H1 (cell line): ENCODE results near the gene PLCB2. TPM values are rescaled to one million over a fixed set of nuclear protein-coding genes. Genes with fewer than 3 reads are reported as not detected.

Experiments
- CTCF ChIA-PET: fragments of 300-600 bp; sonication (Branson Sonifier 250); formaldehyde crosslinking; loops from one replicate; lab custom pipeline; 2021; ENCODE audit not compliant: partially characterized antibody; lab: Charles Lee
- POLR2A ChIA-PET: fragments of 300-600 bp; sonication (Branson Sonifier 250); formaldehyde crosslinking; loops from one replicate; lab custom pipeline; 2021; ENCODE audit warnings: inconsistent platforms; ENCODE audit not compliant: partially characterized antibody; lab: Charles Lee
- DNase-seq, 2 experiments: peaks; one replicate each; pipeline versions ENCODE4 v3.0.0 to v3.0.0-alpha.2; 2010 to 2022; ENCODE audit warnings: low spot score in 2 of 2, low read depth in 1 of 2, mixed read lengths in 1 of 2
- FAIRE-seq: peaks from 2 replicates; lab custom pipeline; 2011; peaks lifted over from hg19 to GRCh38; lab: Jason Lieb, UNC
- H2AFZ ChIP-seq: 2 replicates; pipeline ENCODE4 v1.8.1; 2012; ENCODE audit warnings: low read length, inconsistent platforms
- H2AK5ac ChIP-seq: 2 replicates; pipeline ENCODE4 v1.6.1; 2013; ENCODE audit warnings: low read depth, low read length
- H2BK120ac ChIP-seq: replicated peaks from 2 replicates; pipeline ENCODE3; 2013; ENCODE audit warnings: low read depth, low read length, inconsistent platforms
- H2BK12ac ChIP-seq: 2 replicates; pipeline ENCODE4 v1.6.1; 2013; ENCODE audit warnings: low read depth, low read length
- H2BK15ac ChIP-seq: 2 replicates; pipeline ENCODE4 v1.6.1; 2013; ENCODE audit warnings: low read length
- H2BK20ac ChIP-seq: 2 replicates; pipeline ENCODE4 v1.6.1; 2013; ENCODE audit warnings: low read length
- H2BK5ac ChIP-seq: 2 replicates; pipeline ENCODE4 v1.6.1; 2013; ENCODE audit warnings: low read depth, low read length
- H3K14ac ChIP-seq: 2 replicates; pipeline ENCODE4 v1.6.1; 2013; ENCODE audit warnings: inconsistent platforms; ENCODE audit not compliant: insufficient read length
- H3K18ac ChIP-seq: 2 replicates; pipeline ENCODE4 v1.6.1; 2013; ENCODE audit warnings: low read length; ENCODE audit errors: extremely low read depth
- H3K23ac ChIP-seq: 2 replicates; pipeline ENCODE4 v1.6.1; 2013; ENCODE audit warnings: inconsistent platforms; ENCODE audit not compliant: insufficient read length
- H3K23me2 ChIP-seq: 2 replicates; pipeline ENCODE4 v1.6.1; 2013; ENCODE audit warnings: low read depth, low read length
- H3K27ac ChIP-seq: 2 replicates; pipeline ENCODE4 v1.6.1; 2011; ENCODE audit warnings: low read depth, low read length, inconsistent platforms
- H3K27me3 ChIP-seq, 4 experiments: replicated peaks in 1 of 4; 1 replicate in 1 of 4; 2 replicates in 3 of 4; pipeline versions ENCODE4 v1.6.1 to v1.8.1; 2011 to 2013; ENCODE audit warnings: low read length in 3 of 4, mild to moderate bottlenecking in 3 of 4, inconsistent platforms in 2 of 4, mixed read lengths in 2 of 4, moderate library complexity in 1 of 4; ENCODE audit not compliant: control insufficient read depth in 3 of 4, insufficient read depth in 3 of 4; ENCODE audit errors: extremely low read depth in 1 of 4
- H3K36me3 ChIP-seq, 4 experiments: 2 replicates each; pipeline versions ENCODE4 v1.6.1 to v1.8.1; 2011 to 2013; ENCODE audit warnings: mild to moderate bottlenecking in 4 of 4, low read length in 3 of 4, moderate library complexity in 2 of 4, control low read depth in 1 of 4, inconsistent platforms in 1 of 4; ENCODE audit not compliant: insufficient read depth in 4 of 4, control insufficient read depth in 2 of 4
- H3K4ac ChIP-seq: replicated peaks from 2 replicates; pipeline ENCODE3; 2013; ENCODE audit warnings: low read length, low read depth, mixed read lengths, inconsistent platforms; ENCODE audit not compliant: insufficient read length
- H3K4me1 ChIP-seq, 4 experiments: replicated peaks in 1 of 4; 1 replicate in 1 of 4; 2 replicates in 3 of 4; pipeline versions ENCODE4 v1.6.1 to v1.8.1; 2011 to 2013; ENCODE audit warnings: low read length in 3 of 4, inconsistent platforms in 2 of 4, mixed read lengths in 1 of 4; ENCODE audit not compliant: insufficient read depth in 4 of 4, control insufficient read depth in 3 of 4
- H3K4me2 ChIP-seq, 2 experiments: 2 replicates each; pipeline versions ENCODE4 v1.6.1 to v1.8.1; 2011 to 2013; ENCODE audit warnings: low read depth in 2 of 2, low read length in 2 of 2, control low read depth in 1 of 2, inconsistent platforms in 1 of 2, mild to moderate bottlenecking in 1 of 2; ENCODE audit not compliant: insufficient read depth in 1 of 2
- H3K4me3 ChIP-seq, 4 experiments: fragments of 200-600, 300-600 bp in 1 of 4; sonication (generic), shearing (Covaris generic), sonication (Bioruptor Twin) in 1 of 4; 2 replicates each; pipeline versions ENCODE4 v1.5.1 to v1.8.1; 2011 to 2016; ENCODE audit warnings: low read length in 4 of 4, low read depth in 3 of 4, control low read depth in 2 of 4, inconsistent platforms in 2 of 4, mild to moderate bottlenecking in 2 of 4, mixed read lengths in 1 of 4, moderate library complexity in 1 of 4; ENCODE audit not compliant: insufficient read depth in 2 of 4; ENCODE audit errors: extremely low read depth in 1 of 4
- H3K56ac ChIP-seq: replicated peaks from 2 replicates; pipeline ENCODE3; 2013; ENCODE audit warnings: low read depth, mild to moderate bottlenecking, mixed read lengths, low read length, inconsistent platforms; ENCODE audit not compliant: insufficient read length
- H3K79me1 ChIP-seq: 2 replicates; pipeline ENCODE4 v1.6.1; 2013; ENCODE audit warnings: low read depth, low read length, control low read depth
- H3K79me2 ChIP-seq, 2 experiments: 2 replicates each; pipeline versions ENCODE4 v1.6.1 to v1.8.1; 2012 to 2013; ENCODE audit warnings: low read length in 2 of 2, mild to moderate bottlenecking in 2 of 2, inconsistent platforms in 1 of 2; ENCODE audit not compliant: insufficient read depth in 2 of 2, control insufficient read depth in 1 of 2
- H3K9ac ChIP-seq, 4 experiments: replicated peaks in 1 of 4; 1 replicate in 1 of 4; 2 replicates in 3 of 4; pipeline versions ENCODE4 v1.6.1 to v1.8.1; 2011 to 2013; ENCODE audit warnings: low read depth in 3 of 4, low read length in 3 of 4, control low read depth in 2 of 4, mild to moderate bottlenecking in 2 of 4, moderate library complexity in 2 of 4, inconsistent platforms in 1 of 4; ENCODE audit errors: extremely low read depth in 1 of 4
- H3K9me3 ChIP-seq, 2 experiments: 2 replicates each; pipeline versions ENCODE4 v1.6.1 to v1.8.1; 2012 to 2013; ENCODE audit warnings: mild to moderate bottlenecking in 2 of 2, moderate library complexity in 2 of 2, control low read depth in 1 of 2, inconsistent platforms in 1 of 2, low read depth in 1 of 2, low read length in 1 of 2, mixed read lengths in 1 of 2; ENCODE audit not compliant: insufficient read depth in 2 of 2
- H4K20me1 ChIP-seq, 2 experiments: replicated peaks in 1 of 2; 2 replicates each; pipeline versions ENCODE3 to v1.8.1; 2011 to 2013; ENCODE audit warnings: inconsistent platforms in 2 of 2, low read length in 2 of 2, mild to moderate bottlenecking in 1 of 2; ENCODE audit not compliant: insufficient read depth in 2 of 2, control insufficient read depth in 1 of 2
- H4K5ac ChIP-seq: 2 replicates; pipeline ENCODE4 v1.6.1; 2013; ENCODE audit warnings: low read length, low read depth, mixed read lengths, inconsistent platforms; ENCODE audit not compliant: insufficient read length
- H4K8ac ChIP-seq: 2 replicates; pipeline ENCODE4 v1.8.0; 2013; ENCODE audit warnings: mild to moderate bottlenecking, moderate library complexity, low read length, inconsistent platforms; ENCODE audit not compliant: insufficient read depth; ENCODE audit errors: extremely low read depth
- H4K91ac ChIP-seq: replicated peaks from 2 replicates; pipeline ENCODE3; 2013; ENCODE audit warnings: low read length, mixed read lengths, inconsistent platforms; ENCODE audit not compliant: insufficient read length
- RBBP5 ChIP-seq: IDR thresholded peaks from 2 replicates; pipeline ENCODE4 v1.7.1; 2012; ENCODE audit warnings: low read depth, mild to moderate bottlenecking, inconsistent platforms, low read length, moderate library complexity, borderline replicate concordance
- TAF1 ChIP-seq: IDR thresholded peaks from 2 replicates; pipeline ENCODE4 v1.6.1; 2011; ENCODE audit warnings: mild to moderate bottlenecking, low read depth, low read length
- TEAD4 ChIP-seq: IDR thresholded peaks from 2 replicates; pipeline ENCODE4 v1.6.1; 2012; ENCODE audit warnings: low read depth, low read length, inconsistent platforms, mixed read lengths
- WGBS, 2 experiments: shearing (Covaris generic) in 1 of 2; methylation state at CpG; one replicate each; pipeline versions ENCODE4 v1.1.6 to v1.1.7; 2013 to 2015; ENCODE audit warnings: low lambda C conversion rate in 2 of 2, mixed read lengths in 2 of 2, inconsistent platforms in 1 of 2, low coverage in 1 of 2, missing lambda C conversion rate in 1 of 2; ENCODE audit not compliant: insufficient replicate concordance in 2 of 2, insufficient coverage in 1 of 2, insufficient read length in 1 of 2; ENCODE audit errors: extremely low coverage in 1 of 2, missing lambda C conversion rate in 1 of 2; 5-methylcytosine and 5-hydroxymethylcytosine counted together
- polyA plus RNA-seq, 7 experiments: library from polyadenylated mRNA; depleted of rRNA in 3 of 7; stranded (reverse) in 5 of 7; unstranded in 2 of 7; fragments of >200 nt in 5 of 7; fragments of 200-250 nt in 2 of 7; gene quantifications; 1 replicate in 5 of 7; 2 replicates in 1 of 7; 4 replicates in 1 of 7; pipeline versions ENCODE4 v1.2.1 to v1.2.3, GENCODE V29; 2011 to 2013; ENCODE audit warnings: missing spikeins in 2 of 7, mixed read lengths in 2 of 7
- total RNA-seq: library from RNA; stranded (reverse); fragmentation: NEBNext Ultra II Directional; extraction: Animal tissue kit (Norgen Biotek cat#: 25700); gene quantifications from 2 replicates; pipeline ENCODE4 v1.2.1, GENCODE V29; 2021

The PLCB2 gene
- total and polyA plus RNA-seq, 2 of the 8 experiments (the other 6 are each of a cell fraction or from before 2014, with no cell fraction given): 7.2 to 8.4 TPM

DNA sequence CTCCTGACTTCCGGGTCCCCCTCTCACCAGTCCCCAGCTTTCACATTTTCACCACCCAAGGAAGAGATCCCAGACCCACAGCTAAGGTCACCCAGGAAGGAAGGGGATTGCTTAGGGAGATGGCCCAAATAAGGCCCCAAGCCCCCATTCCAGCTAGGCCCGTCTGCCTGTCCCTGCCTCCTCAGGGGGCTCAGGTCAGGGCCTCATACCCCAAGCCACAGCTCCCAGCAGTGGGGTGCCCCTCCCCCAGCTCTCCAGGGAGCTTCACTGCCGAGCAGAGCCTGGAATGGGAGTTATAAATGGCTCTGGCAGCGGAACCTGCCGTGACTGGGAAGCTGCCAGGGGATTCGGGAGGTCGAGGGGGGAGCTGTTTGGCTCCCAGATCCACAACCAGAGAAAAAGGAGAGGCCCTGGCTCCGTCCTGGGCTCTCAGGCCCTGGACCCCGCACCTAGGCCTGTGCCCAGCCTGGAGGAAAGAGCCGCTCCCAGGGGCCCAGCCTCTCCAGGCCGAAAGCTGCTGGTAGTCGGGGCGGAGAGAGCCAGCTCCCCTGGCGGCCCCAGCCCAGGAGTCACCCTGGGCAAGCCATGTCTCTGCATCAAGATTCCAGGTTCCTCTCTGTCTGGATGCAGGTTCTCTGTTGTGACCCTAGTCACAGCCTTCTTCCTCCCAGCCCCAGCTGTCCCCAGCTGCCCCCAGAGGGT lies 32.5 kb upstream of the PLCB2 start:
- DNase-seq (peak in 1 of 2 experiments; percentile 56), FAIRE-seq (no peak)
- no peak overlapping the region for H2BK12ac ChIP-seq
- no peak for TF ChIP-seq TAF1
- 0 out of 2 replicates have a peak, but pooled peaks have one; percentile 34 for TF ChIP-seq RBBP5
- TF ChIP-seq TEAD4: no peak
- ChIA-PET CTCF (interaction anchor here (0.6 to 27.4 kb wide), 16 partner anchors 12 to 539 kb away, joined by 3 to 584 read pairs (median 36); partner anchors contain the start of genes ANKRD63, DISP2, INAFM2 and IVD), POLR2A (interaction anchor here (0.9 to 8.1 kb wide), 8 partner anchors 10 to 55 kb away, joined by 3 to 66 read pairs (median 4); partner anchors contain the start of gene INAFM2)
- H3K9me3 ChIP-seq: no peaks in the 10 kb centered on the region
- no peak overlapping the region for H3K23ac ChIP-seq
- peak overlapping the region; percentile 90 for H3K18ac ChIP-seq
- no peaks in the 10 kb centered on the region for H3K23me2 ChIP-seq
- H3K79me1 ChIP-seq: no peaks in the 10 kb centered on the region
- H3K14ac ChIP-seq: no peak overlapping the region
- H2BK15ac ChIP-seq: no peak overlapping the region
- H3K79me2 ChIP-seq: no peaks in the 10 kb centered on the region
- no peak overlapping the region for H3K4me2 ChIP-seq
- peak overlapping the region; percentile 61 for H4K91ac ChIP-seq
- no peak overlapping the region for H2AK5ac ChIP-seq
- H3K56ac ChIP-seq: no peak overlapping the region
- peaks cover 0 to 31% (median 22%) of the 10 kb centered on the region in 4 experiments; a peak in 6 of 7 replicates for H3K4me1 ChIP-seq
- H3K27me3 ChIP-seq: peaks cover 0 to 4% (median under 1%) of the 10 kb centered on the region in 4 experiments; a peak in 1 of 7 replicates
- H3K4me3 ChIP-seq: no peak overlapping the region
- no peak overlapping the region; the same call in 1 of the 2 replicates for H2AFZ ChIP-seq
- peak overlapping the region; percentile 90; the same call in 1 of the 2 replicates for H2BK20ac ChIP-seq
- H3K4ac ChIP-seq: no peak overlapping the region
- no peaks in the 10 kb centered on the region for H3K36me3 ChIP-seq
- 89% methylated on average over 7 of the region's 14 CpGs; no CpG with 5 or more reads in 1 of the 2 experiments for WGBS, 2 experiments
- no peak overlapping the region for H3K9ac ChIP-seq
- H2BK120ac ChIP-seq: peak overlapping the region; percentile 38
- no peak overlapping the region for H3K27ac ChIP-seq
- H4K20me1 ChIP-seq: no peaks in the 10 kb centered on the region
- peak overlapping the region; percentile 89 for H4K8ac ChIP-seq
- H4K5ac ChIP-seq: peak overlapping the region; percentile 13
- H2BK5ac ChIP-seq: peak overlapping the region; percentile 52; the same call in 1 of the 2 replicates
